Islet precursor cell (in vitro differentiated cells): ENCODE results near the gene PALMD.
A peak's percentile ranks its signal among the peaks of the same experiment; 100 is the strongest.

Experiments used
- DNase-seq: peaks from one replicate; pipeline ENCODE4 v3.0.0-alpha.2; 2018

The PALMD gene

DNA sequence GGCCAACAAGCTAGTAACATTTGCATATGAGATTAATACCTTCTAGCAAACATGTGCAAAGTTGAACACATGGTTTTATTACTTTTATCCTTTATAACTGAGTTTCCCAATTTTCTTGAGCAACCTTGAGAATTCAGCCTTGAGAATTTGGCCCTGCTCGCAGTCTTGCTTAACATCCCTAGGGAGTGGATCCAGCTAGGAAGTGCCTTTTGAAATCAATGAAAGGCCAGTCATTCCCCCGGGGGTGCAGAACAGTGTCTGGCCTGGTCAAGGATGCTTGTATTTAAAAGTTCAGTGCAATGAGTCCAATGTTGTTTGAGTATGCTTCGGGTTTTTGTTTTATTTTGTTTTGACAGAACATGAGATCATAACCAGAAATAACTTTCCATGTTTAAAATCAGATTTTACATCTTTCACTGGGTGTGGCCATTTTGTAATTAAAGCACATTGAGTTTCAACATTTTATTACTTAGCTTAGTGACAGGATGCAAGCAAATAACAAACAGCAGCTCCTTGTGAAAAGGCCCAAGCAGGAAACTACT lies 16.7 kb downstream of the PALMD start:
- DNase-seq = no peak

GRCh38 chr1:99663501-99663900 lies 17.6 kb downstream of the PALMD start:
- DNase-seq = no peak

DNA sequence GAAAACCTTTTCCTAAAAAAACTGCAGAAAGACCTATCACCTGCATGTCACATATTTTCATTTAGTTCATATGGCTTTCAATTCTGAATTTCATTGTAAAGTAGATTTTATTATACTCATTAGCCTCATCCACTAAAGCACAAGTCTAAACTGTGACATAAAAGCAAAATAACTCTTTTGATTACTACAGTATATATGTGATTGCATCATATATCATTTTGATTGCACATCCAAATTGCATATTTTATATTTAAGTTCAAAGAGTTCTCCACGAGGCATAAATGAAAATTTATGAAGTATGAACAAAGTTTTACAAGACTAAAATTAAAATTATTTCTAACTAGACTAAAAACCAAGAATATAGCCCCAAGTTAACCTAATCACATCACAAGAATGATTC lies 19.3 kb downstream of the PALMD start:
- no peak for DNase-seq

DNA sequence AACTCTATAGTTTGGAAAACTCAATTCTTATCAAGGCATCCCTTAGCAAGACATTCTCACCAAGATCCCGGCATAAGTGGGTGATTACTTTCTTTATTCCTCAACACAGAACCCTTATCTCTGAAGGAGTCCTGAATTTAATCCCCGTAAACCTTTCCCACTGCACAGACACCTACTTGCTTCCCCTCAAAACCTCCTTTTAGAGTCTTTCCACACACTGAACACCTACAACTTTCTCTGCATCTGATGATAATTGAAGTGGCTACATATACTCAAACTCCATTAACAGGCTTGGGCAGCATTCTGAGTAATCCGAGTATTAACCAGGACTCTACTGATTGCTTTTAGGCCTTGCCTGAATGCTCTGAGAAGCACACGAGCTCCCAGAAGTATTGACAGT lies 23.5 kb downstream of the PALMD start:
- no peak for DNase-seq

DNA sequence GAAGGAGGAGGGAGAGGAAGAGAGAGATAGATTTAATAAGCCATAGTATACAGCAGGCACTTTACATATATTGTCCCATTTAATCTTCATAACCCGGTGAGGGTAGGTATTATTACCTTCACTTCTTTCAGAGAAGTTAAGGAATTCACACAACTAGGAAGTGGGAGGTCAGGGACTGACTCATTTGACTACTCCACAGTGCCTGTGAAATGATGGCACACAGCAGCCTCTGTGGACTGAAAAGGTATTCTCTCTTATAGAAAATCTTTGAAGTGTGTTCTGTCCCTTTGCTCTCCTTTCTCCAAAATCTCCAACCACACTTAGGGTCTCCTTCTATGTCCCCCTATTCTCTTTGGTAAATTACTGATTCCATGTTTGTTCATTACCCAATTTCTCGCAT lies 23.9 kb downstream of the PALMD start:
- DNase-seq = no peak

DNA sequence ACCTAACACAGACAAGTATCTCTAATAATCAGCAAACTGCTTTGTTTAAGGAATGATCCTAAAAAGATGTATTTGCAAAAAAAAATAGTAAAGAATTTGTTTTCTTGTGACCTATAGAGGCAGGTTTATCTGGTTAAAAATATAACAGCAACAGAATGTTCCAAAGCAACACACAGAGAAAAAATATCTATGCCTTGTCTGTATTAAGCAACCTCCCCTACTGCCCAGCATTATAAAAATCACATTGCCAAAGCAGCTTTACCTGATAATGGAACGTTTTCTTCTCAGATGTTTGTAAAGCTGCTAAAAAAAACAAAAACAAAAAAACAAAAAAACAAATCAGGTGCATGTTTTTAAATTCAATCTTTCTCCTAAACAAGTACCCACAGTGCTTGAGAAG lies 24.7 kb downstream of the PALMD start:
- DNase-seq = no peak

- DNase-seq = no peak
Observed at GRCh38 chr1:99672038-99672437, 26.1 kb downstream of the PALMD start.

DNA sequence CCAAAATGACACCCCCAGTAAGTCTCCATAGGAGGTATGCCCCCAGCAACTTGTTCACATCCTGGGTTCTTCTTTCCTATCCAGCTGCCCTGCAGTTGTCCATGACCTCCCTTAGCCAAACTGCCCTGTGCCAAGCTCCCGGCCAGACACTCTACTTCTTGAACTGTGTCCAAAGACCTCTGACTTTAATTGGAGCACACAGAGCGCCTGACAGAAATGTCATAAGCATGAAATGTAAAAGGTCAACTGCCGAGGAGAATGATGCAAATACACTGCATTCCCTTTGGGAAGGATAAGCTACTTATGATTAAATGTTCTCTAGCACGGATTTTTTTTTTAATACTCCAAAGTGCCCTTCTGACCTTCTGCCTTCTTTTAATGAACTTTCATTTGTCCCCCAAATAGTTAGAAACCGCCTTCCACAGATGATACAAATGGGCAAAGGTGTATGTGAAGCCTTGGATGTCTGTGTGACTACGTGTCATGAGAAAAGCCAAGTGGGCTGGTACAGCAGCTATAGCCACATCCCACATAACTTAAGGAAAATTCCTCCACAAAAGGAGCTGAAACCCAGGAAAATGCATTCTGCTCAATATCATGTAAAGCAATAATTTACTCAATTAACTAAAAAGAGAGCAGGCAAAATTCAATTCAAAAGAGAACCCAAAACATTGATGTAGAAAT lies 26.8 kb downstream of the PALMD start:
- no peak for DNase-seq

DNA sequence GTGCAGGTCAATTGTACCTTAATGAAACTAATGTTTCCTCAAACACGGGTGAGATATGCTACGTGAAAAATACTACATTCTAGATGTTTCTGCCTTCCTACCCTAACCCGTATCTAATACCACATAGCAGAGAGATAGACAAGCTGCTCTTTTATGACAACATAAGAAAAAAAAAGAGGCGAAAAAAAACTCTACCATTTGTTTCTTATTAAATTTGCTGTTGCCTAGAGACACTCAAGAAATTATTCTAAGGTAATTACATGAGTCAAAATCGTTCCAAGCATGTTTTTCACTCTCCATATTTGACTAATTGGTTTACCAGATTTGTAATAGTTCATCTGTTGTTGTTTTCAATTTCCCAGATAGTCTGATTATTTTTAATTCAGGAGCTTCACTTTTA lies 27.4 kb downstream of the PALMD start:
- no peak for DNase-seq

GRCh38 chr1:99674115-99675064 lies 28.5 kb downstream of the PALMD start:
- DNase-seq = no peak

DNA sequence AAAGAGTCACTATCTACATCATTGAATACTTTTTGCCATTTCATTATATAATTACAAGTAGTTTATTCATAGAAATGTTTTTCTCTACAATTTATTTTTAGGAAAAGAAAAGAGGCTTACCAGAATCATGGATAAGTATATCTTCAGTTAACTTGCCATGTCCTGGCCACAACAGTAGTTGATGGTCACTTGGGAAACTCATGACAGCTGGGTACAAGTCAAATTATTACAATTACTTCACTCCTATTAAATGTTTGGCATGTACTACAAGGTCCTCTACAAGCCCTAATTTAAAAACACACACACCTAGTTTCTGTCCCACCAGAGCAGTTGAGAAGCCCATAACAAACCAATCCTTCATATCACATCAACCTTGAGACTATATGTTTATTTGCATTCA lies 29.4 kb downstream of the PALMD start:
- DNase-seq = no peak

- DNase-seq = no peak
Observed at GRCh38 chr1:99675994-99676393, 30.1 kb downstream of the PALMD start.

GRCh38 chr1:99676876-99677275 lies 31.0 kb downstream of the PALMD start:
- no peak for DNase-seq

DNA sequence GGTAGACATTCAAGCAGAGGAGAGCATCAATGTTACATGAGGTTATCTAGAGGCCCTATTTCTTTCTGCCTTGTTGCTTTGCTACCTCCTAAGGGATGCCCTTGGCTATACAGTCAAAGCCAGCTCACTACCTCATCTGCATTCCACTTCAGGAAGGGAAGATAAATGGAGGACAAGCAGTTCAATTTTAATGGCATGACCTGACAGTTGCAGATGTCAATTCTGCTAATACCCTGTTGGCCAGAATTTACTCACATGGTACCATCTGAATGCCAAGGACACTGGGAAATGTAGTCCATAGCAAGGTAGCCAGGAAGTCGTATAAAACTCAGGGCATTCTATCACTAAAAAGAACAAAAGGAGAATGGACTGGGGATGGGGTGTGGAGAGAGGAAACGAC lies 31.5 kb downstream of the PALMD start:
- DNase-seq = no peak

DNA sequence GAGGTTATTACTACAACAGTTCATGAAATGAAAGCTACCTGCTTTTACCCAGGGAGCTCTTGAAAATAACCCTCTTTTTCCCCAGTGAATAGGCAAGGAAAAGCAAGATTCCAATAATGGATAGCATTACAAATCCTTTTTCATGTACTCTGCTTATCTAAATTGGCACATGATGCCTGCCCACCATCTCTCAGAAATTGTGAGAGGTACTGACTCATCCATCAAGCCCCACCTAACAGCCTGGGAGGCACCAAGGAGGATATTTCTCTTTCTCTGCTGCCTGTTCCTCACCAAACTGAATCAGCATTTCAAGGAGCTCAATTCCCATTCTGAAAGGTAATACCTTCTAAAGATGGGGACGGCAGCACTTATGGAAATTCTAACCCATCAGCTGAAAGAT lies 34.4 kb downstream of the PALMD start:
- DNase-seq = no peak

DNA sequence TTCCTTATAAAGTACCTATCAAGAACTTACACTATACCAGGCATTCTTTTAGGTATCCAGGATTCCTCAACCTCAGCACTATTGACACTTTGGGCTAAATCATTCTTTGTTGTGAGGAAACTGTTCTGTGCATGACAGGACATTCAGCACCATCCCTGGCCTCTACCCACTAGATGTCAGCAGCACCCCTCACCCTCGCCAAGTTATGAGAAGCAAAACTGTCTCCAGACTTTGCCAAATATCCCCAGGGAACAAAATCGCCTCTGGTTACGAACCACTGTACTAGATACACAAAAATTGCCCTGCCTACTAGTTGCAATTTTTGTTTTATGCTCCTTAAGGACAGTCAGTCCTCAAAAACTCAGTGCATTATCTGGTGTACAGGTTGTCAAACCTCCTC lies 35.7 kb downstream of the PALMD start:
- DNase-seq = no peak

- DNase-seq = peak; percentile 65
Observed at GRCh38 chr1:99682291-99682751, 36.4 kb downstream of the PALMD start.

DNA sequence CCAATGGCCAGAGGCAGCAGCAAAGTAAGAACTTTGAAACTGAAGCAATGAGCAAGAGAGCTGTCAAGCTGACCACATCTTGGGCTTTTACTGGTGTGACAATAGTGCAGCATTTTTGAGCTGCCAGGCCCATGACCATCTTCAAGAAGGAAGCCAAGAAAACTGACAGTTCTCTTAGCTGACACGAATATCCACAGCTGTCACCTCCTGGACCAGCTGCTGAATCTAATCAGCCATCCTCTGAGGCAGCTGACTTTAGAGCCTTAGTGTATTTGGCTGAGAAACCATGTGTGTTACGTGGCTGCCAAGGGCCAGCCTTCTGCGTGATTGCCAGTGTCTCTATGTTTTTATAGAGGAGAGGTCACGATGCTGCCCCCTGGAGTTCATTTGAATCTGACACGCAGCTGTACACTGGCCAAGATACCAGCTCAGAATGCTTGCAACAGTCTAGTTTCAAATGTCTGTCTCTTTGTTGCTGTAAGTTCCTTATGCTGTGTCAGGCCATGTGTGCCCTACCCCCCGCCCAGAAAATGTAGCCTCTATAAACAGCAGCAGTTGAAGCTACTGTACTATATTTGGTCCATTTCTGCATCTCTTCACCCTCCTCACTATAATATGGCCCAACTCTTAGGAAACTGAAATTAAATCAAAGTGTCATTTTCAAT lies 39.7 kb downstream of the PALMD start:
- DNase-seq = peak; percentile 84

GRCh38 chr1:99691175-99691574 lies 45.3 kb downstream of the PALMD start:
- no peak for DNase-seq

GRCh38 chr1:99696616-99697015 lies 50.7 kb downstream of the PALMD start:
- DNase-seq = no peak

DNA sequence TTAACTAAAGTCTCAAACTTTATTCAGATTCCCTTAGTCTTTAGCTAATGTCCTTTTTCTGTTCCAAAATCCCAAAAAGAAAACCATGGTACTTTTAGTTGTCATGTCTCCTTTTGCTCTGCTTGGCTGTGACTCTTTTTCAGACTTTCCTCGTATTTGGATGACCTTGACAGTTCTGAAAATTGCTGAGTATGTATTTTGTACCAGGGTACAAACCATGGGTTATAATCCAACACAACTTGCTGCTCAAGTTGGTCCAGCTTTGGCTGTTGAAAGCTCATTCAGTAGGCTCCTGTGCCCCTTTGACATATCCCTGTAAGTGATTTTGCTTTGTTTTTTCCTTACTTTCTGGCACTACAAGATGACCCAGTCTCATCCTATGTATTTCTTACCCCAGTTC lies 51.7 kb downstream of the PALMD start:
- DNase-seq = no peak

- no peak for DNase-seq
Observed at GRCh38 chr1:99700020-99700419, 54.1 kb downstream of the PALMD start.

DNA sequence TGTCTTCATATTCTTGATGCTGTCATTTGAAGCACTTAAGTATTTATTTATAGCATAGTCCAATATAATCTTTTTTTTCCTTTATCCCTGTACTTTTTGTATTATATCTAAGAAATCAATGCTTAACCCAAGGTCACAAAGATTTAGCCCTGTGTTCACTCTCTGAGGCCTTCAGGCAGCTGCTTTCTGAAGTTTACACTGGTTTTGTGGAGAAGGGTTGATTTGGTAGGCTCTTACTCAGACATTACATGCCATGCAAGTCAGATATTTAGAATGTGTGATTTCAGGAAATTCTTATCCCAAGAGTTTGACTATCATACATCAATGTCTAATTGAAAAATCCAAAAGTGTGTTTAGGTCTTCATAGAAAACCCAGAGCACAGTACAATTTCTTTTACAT lies 56.3 kb downstream of the PALMD start:
- no peak for DNase-seq
